Activated T-cell treated with anti-CD3 and anti-CD28 coated beads, Interleukin-2, amount 50 U/mL, for 72 hours (primary cell): ENCODE results near the gene EXOC4. TPM values are rescaled to one million over a fixed set of nuclear protein-coding genes. Genes with fewer than 3 reads are reported as not detected.

Source experiments
- ATAC-seq, 2 donors: fragments of 150-1000 bp; cut with Tn5 transposase; replicated peaks in 1 of 2; 2 replicates each; pipeline ENCODE4 v1.10.0; 2021; ENCODE audit warnings: moderate library complexity in 2 of 2, mild to moderate bottlenecking in 1 of 2
- DNase-seq, 2 donors: peaks; one replicate each; pipeline ENCODE4 v3.0.0; 2021 to 2022; ENCODE audit warnings: mixed read lengths in 1 of 2
- H3K27ac Mint-ChIP-seq: one replicate; pipeline ENCODE4 v1.8.0; 2022; ENCODE audit warnings: mild to moderate bottlenecking, moderate library complexity, mixed read lengths
- H3K27me3 Mint-ChIP-seq: one replicate; pipeline ENCODE4 v1.8.0; 2022; ENCODE audit warnings: low read depth, mixed read lengths
- H3K36me3 Mint-ChIP-seq, 2 donors: one replicate each; pipeline ENCODE4 v1.8.0; 2022; ENCODE audit warnings: mixed read lengths in 2 of 2, mild to moderate bottlenecking in 1 of 2; ENCODE audit not compliant: insufficient read depth in 2 of 2
- H3K4me1 Mint-ChIP-seq: one replicate; pipeline ENCODE4 v1.8.0; 2022; ENCODE audit warnings: low read depth, mixed read lengths
- H3K4me3 Mint-ChIP-seq, 2 donors: one replicate each; pipeline ENCODE4 v1.8.0; 2022; ENCODE audit warnings: mild to moderate bottlenecking in 2 of 2, mixed read lengths in 2 of 2, moderate library complexity in 2 of 2
- H3K9me3 Mint-ChIP-seq, 2 donors: one replicate each; pipeline ENCODE4 v1.8.0; 2022; ENCODE audit warnings: mixed read lengths in 2 of 2
- total RNA-seq, 2 donors: library from RNA; stranded (reverse); gene quantifications; one replicate each; pipeline ENCODE4 v1.2.3, GENCODE V29; 2022

The EXOC4 gene
- total RNA-seq, 2 donors from 2014 or later, result 74.1 to 76.3 TPM

DNA sequence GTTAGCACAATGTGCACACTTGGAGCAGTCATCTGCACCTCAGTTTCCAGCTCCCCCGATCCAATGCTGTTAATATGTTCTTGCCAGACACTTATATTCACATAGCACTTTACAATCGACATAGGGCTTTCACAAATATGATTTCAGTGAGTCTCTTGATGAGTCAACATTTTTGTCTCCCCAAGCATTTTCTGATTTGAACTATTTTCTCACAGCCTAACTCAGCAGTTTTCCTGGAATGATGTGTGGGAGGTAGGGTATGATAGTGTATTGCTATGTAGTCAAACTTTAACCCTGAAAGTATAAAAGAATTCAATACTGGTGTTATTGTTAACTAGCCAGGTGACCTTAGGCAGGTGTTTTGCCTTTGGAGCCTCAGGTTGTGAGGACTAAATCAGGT is 791.8 kb downstream of the EXOC4 start:
- Mint-ChIP-seq H3K27me3 (no peaks in the 10 kb centered on the region), H3K4me3 (no peak overlapping the region), H3K27ac (no peak overlapping the region), H3K9me3 (peaks cover 0 to 2% of the 10 kb centered on the region in 2 donors), H3K4me1 (no peaks in the 10 kb centered on the region), H3K36me3 (peaks cover 0 to 2% of the 10 kb centered on the region in 2 donors)
- ATAC-seq, result no peak
- DNase-seq, result no peak

- Mint-ChIP-seq H3K27ac (no peak overlapping the region), H3K27me3 (no peaks in the 10 kb centered on the region), H3K4me3 (no peak overlapping the region), H3K9me3 (peaks cover 0 to 2% of the 10 kb centered on the region in 2 donors), H3K36me3 (peaks cover 0 to 2% of the 10 kb centered on the region in 2 donors), H3K4me1 (no peaks in the 10 kb centered on the region)
- DNase-seq, result no peak
- no peak for ATAC-seq
Observed at GRCh38 chr7:134045716-134046115, 792.8 kb downstream of the EXOC4 start.

GRCh38 chr7:134046594-134047128 is 793.8 kb downstream of the EXOC4 start:
- H3K36me3 Mint-ChIP-seq, result peaks cover 0 to 5% of the 10 kb centered on the region in 2 donors
- ATAC-seq (no peak), DNase-seq (no peak)
- no peak overlapping the region for H3K27ac Mint-ChIP-seq
- H3K9me3 Mint-ChIP-seq, result peaks cover 0 to 6% of the 10 kb centered on the region in 2 donors
- no peaks in the 10 kb centered on the region for H3K27me3 Mint-ChIP-seq
- no peak overlapping the region for H3K4me3 Mint-ChIP-seq
- no peaks in the 10 kb centered on the region for H3K4me1 Mint-ChIP-seq

- no peak overlapping the region for H3K4me3 Mint-ChIP-seq
- no peak overlapping the region for H3K27ac Mint-ChIP-seq
- peaks cover 0 to 6% of the 10 kb centered on the region in 2 donors for H3K9me3 Mint-ChIP-seq
- H3K27me3 Mint-ChIP-seq, result no peaks in the 10 kb centered on the region
- H3K36me3 Mint-ChIP-seq, result peaks cover 0 to 5% of the 10 kb centered on the region in 2 donors
- DNase-seq (no peak), ATAC-seq (no peak)
- no peaks in the 10 kb centered on the region for H3K4me1 Mint-ChIP-seq
Observed at GRCh38 chr7:134047675-134048074, 794.8 kb downstream of the EXOC4 start.

- no peak for DNase-seq
- ATAC-seq, result no peak
- Mint-ChIP-seq H3K27ac (no peak overlapping the region), H3K36me3 (peaks cover 0 to 5% of the 10 kb centered on the region in 2 donors), H3K27me3 (no peaks in the 10 kb centered on the region), H3K9me3 (peaks cover 0 to 6% of the 10 kb centered on the region in 2 donors), H3K4me1 (no peaks in the 10 kb centered on the region), H3K4me3 (no peak overlapping the region)
Observed at GRCh38 chr7:134048166-134048565, 795.3 kb downstream of the EXOC4 start.

DNA sequence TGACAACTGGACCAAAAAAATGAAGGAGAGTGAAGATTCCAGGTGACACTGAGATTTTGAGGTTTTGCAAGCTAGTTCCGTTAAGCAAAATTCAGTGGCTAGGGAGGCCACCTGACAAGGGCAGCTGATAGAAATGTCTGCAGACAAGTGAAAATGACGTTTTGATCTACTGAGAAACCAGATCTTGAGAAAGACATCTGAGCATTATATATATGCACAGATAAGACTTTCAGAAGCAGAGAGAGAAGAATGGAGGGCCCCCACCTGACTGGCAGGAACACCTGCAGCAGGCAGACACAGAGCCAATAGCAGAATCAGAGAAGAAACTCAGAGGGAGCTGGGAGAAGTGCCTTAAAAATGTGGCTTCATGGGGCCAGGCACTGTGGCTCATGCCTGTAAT is 798.1 kb downstream of the EXOC4 start:
- DNase-seq, result no peak
- peaks cover 0 to 8% of the 10 kb centered on the region in 2 donors for H3K9me3 Mint-ChIP-seq
- H3K27me3 Mint-ChIP-seq, result no peaks in the 10 kb centered on the region

GRCh38 chr7:134056816-134057215 is 803.9 kb downstream of the EXOC4 start:
- DNase-seq (no peak), ATAC-seq (no peak)
- H3K4me3 Mint-ChIP-seq, result no peak overlapping the region
- no peak overlapping the region for H3K27ac Mint-ChIP-seq
- peaks cover 0 to 3% of the 10 kb centered on the region in 2 donors for H3K36me3 Mint-ChIP-seq
- peaks cover 0 to 2% of the 10 kb centered on the region in 2 donors for H3K9me3 Mint-ChIP-seq
- no peaks in the 10 kb centered on the region for H3K4me1 Mint-ChIP-seq
- H3K27me3 Mint-ChIP-seq, result no peaks in the 10 kb centered on the region

More for the DNA sequence above, 798.1 kb downstream of the EXOC4 start:
- Mint-ChIP-seq H3K36me3 (peaks cover 0 to 8% of the 10 kb centered on the region in 2 donors), H3K27ac (no peak overlapping the region), H3K4me1 (no peaks in the 10 kb centered on the region), H3K4me3 (no peak overlapping the region)
- ATAC-seq, result no peak

DNA sequence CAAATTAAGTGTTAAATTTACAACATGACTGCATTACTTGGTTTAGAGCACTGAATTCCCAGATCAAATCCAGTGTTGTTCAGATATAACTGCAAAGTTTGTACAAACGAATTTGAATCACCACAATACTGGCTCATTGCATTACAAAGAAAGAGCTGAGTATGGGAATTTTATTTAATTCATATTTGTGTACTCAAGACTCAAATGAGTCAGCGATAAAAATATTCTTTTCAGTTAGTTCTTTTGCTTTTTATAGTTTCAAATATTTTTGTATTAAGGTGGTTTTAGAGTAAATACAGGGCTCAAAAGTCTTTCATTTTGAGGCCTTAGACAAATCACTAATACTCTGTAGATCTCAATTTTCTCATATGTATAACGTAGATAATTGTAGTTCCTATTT is 805.6 kb downstream of the EXOC4 start:
- Mint-ChIP-seq H3K36me3 (peaks cover 0 to 3% of the 10 kb centered on the region in 2 donors), H3K27me3 (no peaks in the 10 kb centered on the region), H3K4me1 (no peaks in the 10 kb centered on the region), H3K27ac (no peak overlapping the region), H3K4me3 (no peak overlapping the region), H3K9me3 (peaks cover 0 to 5% of the 10 kb centered on the region in 2 donors)
- ATAC-seq (no peak), DNase-seq (no peak)

- H3K27me3 Mint-ChIP-seq, result no peaks in the 10 kb centered on the region
Observed at GRCh38 chr7:134058980-134059379, 806.1 kb downstream of the EXOC4 start.

GRCh38 chr7:134059921-134060320 is 807.0 kb downstream of the EXOC4 start:
- Mint-ChIP-seq H3K27ac (no peak overlapping the region), H3K36me3 (no peaks in the 10 kb centered on the region), H3K27me3 (no peaks in the 10 kb centered on the region), H3K9me3 (peaks cover 0 to 2% of the 10 kb centered on the region in 2 donors), H3K4me3 (no peak overlapping the region), H3K4me1 (no peaks in the 10 kb centered on the region)
- DNase-seq (no peak), ATAC-seq (no peak)

More at GRCh38 chr7:134058980-134059379, 806.1 kb downstream of the EXOC4 start:
- Mint-ChIP-seq H3K4me1 (no peaks in the 10 kb centered on the region), H3K27ac (no peak overlapping the region), H3K4me3 (no peak overlapping the region), H3K36me3 (peaks cover 0 to 3% of the 10 kb centered on the region in 2 donors), H3K9me3 (peaks cover 0 to 5% of the 10 kb centered on the region in 2 donors)
- ATAC-seq (no peak), DNase-seq (no peak)

- Mint-ChIP-seq H3K9me3 (peaks cover 0 to 2% of the 10 kb centered on the region in 2 donors), H3K36me3 (peaks cover 0 to 3% of the 10 kb centered on the region in 2 donors), H3K4me1 (no peaks in the 10 kb centered on the region), H3K27ac (no peak overlapping the region), H3K4me3 (no peak overlapping the region), H3K27me3 (no peaks in the 10 kb centered on the region)
- DNase-seq (no peak), ATAC-seq (no peak)
Observed at GRCh38 chr7:134060874-134061273, 808.0 kb downstream of the EXOC4 start.

GRCh38 chr7:134062460-134062859 is 809.6 kb downstream of the EXOC4 start:
- Mint-ChIP-seq H3K36me3 (peaks cover 0 to 3% of the 10 kb centered on the region in 2 donors), H3K4me1 (no peaks in the 10 kb centered on the region), H3K27ac (no peak overlapping the region), H3K27me3 (no peaks in the 10 kb centered on the region), H3K9me3 (peaks cover 0 to 2% of the 10 kb centered on the region in 2 donors), H3K4me3 (no peak overlapping the region)
- ATAC-seq (no peak), DNase-seq (no peak)

DNA sequence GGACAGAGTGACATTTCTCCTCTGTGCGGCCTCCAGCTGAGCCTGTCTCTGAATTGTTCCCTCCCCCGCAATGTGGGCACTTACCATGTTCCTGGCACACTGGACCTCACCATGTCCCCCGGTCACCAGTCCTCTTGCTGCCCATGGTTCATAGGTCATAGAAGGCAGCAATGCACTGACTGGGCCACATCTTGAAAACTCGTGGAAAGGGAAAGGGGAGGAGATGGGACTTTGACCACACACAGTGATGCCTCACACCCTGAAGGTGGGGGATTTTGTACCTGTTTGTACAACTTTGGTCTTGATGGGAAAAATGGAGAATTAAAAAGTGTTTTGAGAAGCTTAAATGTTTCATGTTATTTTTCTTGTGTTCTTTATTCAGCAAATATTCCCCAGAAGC is 812.5 kb downstream of the EXOC4 start:
- Mint-ChIP-seq H3K27ac (no peak overlapping the region), H3K27me3 (no peaks in the 10 kb centered on the region), H3K36me3 (peaks cover 0 to 3% of the 10 kb centered on the region in 2 donors), H3K4me3 (no peak overlapping the region), H3K9me3 (peaks cover 0 to 2% of the 10 kb centered on the region in 2 donors), H3K4me1 (no peaks in the 10 kb centered on the region)
- ATAC-seq (no peak), DNase-seq (no peak)

- Mint-ChIP-seq H3K9me3 (peaks cover 0 to 2% of the 10 kb centered on the region in 2 donors), H3K4me1 (peaks cover 5% of the 10 kb centered on the region), H3K27me3 (no peaks in the 10 kb centered on the region), H3K27ac (no peak overlapping the region), H3K4me3 (no peak overlapping the region), H3K36me3 (peaks cover 0 to 3% of the 10 kb centered on the region in 2 donors)
- ATAC-seq (no peak), DNase-seq (no peak)
Observed at GRCh38 chr7:134067164-134067563, 814.3 kb downstream of the EXOC4 start.
